HG03095 (cell line): Measurements from ENCODE around the gene MBTD1.
"Not testable (repeated sequence)": the region's sequence is repeated elsewhere in the genome, so short reads cannot be mapped to it uniquely, and the experiment has no call there.

Experiments
- ATAC-seq: cut with Tn5 transposase; IDR thresholded peaks from one replicate; pipeline ENCODE4 v1.9.1; 2021; ENCODE audit warnings: moderate library complexity; ENCODE audit not compliant: unreplicated experiment

Gene MBTD1

DNA sequence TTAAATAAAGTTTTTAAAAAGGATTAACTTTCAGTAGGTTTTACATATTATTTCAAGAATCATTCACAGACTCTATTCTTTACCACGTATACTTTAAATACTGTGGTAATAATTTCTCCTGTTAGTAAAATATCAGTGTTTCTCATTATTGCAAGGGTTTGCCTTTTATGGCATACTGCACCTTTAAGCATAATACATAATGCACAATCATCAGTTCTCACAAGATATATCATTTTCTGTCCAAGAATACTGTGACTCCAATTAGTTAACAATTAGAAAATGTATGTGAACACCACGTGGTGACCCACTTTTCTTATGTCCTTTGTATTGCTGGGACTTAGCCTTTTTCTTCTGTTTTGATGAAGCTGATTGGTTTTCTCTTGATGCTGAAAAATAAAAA is 68.0 kb downstream of the MBTD1 start:
- no peak for ATAC-seq

DNA sequence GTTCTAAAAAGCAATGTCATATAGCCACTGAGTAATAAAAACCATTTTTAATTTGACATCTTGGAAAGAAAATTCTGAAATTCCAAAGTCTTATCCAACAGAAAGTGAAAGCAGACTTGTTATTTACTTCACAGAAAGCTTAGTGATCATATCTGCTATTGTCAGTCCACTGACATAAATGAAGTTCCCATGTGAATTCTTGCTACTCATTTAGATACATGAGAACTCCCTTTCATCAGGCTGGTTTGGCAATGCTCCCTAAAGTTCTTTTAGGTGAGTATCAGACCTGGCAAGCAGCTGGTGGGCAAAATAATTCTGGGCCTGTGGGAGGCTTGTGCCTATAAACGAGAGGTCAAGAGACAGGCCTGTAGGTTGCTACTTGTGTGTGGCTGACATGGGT is 70.2 kb downstream of the MBTD1 start:
- no peak for ATAC-seq

DNA sequence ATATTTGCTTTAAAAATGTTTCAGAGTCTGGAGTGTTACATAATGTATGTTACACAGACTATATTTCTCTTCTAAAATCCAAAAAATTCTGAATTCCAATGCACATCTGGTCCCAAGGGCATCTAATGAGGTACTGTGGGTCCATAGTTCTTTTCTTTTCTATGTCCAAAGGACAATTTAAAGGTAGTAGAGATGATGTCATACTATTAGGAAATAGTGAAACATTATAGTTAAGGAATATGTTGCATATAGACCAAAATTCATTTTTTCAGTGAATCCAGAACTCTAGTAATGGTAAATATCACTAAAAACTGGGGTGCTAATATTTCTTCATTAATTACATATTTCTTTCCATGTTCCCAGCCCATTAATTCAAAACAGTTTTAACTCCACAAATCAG is 70.7 kb downstream of the MBTD1 start:
- ATAC-seq, result no peak

DNA sequence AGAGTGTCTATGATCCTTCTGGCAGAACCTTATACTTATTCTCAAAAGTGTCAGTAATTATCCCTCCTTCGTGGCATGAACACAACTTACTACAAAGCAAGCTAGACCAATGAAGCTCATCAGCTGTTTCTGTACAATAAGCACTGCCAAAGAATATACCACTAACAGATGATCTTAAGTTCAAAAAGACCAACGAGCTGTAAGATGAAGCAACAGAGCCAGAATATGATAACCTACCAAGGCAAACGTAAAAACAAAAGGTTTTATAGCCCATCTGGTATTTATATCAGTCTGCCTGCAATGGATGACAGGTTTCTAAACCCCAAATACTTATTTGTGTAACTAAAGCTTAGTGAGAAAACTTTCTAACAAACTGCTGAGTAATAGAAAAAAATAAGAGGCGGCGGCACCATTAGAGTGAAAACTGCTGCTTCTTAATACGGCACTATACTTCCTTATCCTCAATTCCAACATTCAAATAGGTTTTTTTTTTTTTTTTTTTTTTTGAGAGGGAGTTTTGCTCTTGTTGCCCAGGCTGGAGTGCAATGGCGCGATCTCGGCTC is 71.5 kb downstream of the MBTD1 start:
- ATAC-seq, result no peak

DNA sequence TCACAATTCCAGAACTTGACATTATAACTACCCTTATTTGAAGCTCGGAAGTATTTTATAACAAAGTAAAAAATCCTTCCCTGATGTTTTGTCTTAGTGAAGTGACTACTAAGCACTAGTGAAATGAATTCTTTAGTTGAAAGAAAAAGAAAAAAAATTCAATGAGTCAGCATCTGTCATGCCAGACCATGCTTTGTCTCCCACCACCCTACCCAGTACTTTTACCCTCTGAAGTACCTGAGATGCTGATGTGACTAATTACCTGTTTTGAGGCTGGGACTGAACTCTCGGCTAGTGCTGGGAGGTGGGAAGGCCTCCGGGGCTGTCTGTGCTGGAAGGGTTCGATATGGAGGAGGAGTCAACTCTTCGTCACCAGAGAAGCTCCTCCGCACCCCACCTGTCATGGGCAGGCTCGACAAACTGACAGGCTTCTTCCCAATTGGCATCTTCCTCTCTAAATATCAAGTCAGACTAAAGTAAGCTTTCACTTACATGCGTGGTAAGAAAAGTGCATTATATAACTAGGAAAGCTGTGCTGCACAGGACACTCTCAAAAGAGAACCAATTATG is 74.0 kb downstream of the MBTD1 start:
- ATAC-seq, result no peak

DNA sequence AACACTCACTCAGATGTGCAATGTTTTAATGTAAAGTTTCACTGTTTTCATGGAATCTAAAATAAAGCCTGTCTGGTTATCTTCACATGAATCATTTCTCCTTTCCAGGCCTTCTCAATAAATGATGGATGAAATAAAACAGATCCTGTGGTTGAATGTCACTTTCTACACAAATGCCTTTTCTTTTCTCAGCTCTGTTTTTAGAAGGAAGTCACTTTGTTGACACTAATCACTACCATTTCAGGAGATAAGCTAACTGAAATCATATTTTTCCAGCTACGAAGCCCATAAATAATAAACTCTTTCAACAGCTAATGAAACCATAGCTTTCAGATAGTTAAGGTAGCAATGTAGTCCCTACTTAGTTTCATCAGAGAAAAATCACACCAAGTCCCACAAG is 75.7 kb downstream of the MBTD1 start:
- ATAC-seq, result no peak

- no peak for ATAC-seq
These were observed 79.4 kb downstream of the MBTD1 start for GRCh38 chr17:51180486-51180885.

DNA sequence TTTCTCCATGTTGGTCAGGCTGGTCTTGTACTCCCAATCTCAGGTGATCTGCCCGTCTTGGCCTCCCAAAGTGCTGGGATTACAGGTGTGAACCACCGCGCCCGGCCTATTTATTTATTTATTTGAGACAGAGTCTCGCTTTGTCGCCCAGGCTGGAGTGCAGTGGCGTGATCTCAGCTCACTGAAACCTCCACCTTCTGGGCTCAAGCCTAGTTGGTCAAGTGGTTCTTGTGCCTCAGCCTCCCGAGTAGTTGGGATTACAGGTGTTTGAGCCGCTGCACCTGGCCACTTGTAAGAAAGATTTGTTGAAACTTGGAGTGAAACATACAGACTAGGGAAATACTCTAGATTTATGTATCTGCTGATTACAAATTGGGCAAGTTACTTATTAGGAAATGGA is 87.8 kb downstream of the MBTD1 start:
- not testable (repeated sequence) for ATAC-seq

DNA sequence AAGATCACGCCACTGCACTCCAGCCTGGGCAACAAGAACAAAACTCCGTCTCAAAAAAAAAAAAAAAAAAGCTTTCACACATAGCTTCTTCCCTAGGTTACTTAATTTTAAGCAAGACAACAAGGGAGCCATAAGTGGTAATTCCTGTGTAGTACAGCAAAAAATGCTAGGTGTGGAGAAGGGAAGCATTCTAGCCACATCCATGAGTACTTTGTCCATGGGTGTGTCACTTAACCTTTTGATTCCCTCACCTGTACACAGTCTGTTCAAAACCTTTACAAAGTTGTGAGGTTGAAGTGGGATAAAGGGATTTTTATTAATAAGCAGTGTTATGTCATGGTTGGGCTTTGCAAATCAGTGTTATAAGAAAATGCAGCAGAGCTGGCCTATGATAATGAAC is 89.1 kb downstream of the MBTD1 start:
- no peak for ATAC-seq

DNA sequence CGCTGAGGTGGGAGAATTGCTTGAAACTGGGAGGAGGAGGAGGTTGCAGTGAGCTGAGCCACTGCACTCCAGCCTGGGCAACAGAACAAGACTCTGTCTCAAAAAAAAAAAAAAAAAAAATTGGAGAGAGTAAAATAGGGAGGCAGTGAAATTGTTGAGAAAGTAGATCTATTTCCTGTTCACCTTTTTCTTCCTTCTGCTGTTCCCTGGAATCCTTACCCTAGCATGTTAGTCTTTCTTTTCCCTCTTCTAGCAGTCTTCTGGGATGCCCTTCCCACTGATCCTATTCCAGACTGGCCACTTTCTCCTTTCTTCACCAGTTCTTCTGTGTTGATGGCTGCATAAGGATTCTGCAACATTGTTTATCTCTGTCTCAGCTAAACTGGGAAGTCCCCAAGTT is 90.5 kb downstream of the MBTD1 start:
- no peak for ATAC-seq

DNA sequence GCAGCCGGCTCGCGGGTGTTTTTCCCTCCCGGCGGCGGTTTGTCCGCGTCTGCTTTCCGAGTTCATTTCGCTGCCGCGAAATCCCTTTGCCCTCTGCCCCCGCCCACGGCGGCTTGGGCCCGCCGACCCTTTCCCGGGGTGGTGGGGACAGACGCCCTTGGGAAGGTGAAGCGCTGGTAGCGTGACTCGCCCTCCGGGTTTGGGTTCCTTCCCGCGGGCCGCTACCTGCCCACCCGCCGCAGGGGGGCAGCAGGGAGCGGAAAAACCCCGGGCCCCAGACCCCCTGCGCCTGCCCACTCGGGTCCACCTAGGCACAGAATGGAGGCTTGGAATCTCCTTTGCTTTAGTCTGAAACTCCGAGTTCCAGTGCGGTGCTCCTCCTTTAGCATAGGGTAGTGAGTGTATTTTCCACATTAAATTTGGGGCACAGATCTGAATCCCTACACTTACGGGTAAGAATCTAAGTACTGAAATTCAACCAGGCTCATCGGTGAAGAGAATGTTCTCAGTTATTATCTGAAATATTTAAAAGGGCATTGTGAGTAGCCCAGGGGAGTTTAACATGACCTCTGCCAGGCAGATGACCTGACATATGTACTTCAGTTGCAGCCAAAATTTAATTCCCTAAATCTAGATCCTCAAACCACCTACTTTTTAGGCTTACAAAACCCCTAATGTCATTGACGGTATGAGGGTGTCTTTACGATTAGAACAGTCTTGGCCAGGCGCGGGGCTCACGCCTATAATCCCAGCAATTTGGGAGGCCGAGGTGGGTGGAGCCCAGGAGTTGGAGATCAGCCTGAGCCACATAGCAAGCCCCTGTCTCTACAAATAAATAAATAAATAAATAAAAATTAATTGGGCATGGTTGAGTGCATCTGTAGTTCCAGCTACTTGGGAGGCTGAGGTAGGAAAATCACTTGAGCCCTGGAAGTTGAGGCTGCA is 92.6 kb downstream of the MBTD1 start:
- ATAC-seq, result peak; percentile 48

DNA sequence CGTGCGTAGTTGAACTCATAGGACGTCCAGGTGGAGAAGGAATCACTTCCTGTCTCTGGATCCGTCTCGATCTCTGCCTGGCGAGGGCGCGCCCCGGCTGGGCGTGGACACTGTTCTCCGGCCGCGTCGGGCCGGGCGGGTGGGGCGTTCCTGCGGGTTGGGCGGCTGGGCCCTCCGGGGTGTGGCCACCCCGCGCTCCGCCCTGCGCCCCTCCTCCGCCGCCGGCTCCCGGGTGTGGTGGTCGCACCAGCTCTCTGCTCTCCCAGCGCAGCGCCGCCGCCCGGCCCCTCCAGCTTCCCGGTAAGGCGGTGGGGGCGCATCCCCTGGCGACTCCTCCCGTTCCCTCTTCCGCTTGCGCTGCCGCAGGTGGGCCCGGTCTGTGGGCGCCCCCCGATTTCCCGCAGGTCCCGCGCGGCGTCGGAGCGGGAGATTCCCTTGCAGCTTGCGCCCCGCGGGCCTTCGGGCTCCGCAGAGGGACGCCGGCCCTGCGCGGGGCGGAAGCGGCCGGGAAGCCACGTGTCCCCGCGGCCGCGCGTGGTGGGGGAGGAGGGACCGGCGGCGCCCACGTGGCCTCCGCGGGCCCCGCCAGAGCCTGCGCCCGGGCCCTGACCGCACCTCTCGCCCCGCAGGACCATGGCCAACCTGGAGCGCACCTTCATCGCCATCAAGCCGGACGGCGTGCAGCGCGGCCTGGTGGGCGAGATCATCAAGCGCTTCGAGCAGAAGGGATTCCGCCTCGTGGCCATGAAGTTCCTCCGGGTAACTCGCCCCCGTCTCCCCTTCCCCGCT is 93.5 kb downstream of the MBTD1 start, which contains the start of gene NME2:
TSS of gene NME2 (plus strand) at position 214 of the 789 bp plus-strand sequence. CDS start at position 634, 420 bp downstream.
- ATAC-seq, result peak; percentile 77

- ATAC-seq, result peak; percentile 7
These were observed 94.1 kb downstream of the MBTD1 start for GRCh38 chr17:51165680-51166197.

DNA sequence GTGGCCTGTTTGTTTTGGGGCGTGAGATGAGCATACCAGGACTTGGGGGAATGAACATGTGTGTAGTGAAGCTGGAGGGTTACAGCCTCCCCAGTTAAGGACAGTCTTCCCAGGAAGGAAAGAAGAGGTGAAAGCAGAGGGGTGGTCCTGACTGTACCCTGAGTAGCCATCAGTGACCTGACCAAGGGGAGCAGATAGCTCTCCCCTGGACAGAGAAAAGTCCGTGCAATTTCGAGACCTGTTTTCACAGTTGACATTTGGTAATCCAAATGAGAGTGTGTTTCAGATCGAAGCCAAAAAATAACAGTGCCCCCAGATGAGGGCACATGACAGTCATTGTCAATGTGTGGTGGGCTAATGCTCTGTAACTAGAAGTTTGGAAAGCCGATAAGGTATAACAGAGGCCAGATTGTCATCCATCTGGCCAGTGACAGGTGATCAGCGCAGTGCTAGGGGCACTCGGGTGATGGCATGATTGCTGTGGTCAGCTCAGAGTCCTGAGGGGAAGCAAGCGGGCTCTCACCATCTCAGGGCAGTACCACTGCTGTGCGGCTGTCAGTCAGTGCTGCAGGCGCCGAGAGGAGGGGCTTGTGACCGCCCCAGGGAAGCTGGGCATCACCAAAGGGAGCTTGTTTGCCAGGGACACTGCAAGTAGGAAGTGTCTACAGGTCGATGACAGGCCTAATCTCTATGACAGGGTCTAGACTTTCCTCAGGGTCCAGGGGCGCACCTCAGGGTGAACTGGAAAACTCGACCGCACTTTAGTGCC is 94.8 kb downstream of the MBTD1 start:
- ATAC-seq, result no peak

DNA sequence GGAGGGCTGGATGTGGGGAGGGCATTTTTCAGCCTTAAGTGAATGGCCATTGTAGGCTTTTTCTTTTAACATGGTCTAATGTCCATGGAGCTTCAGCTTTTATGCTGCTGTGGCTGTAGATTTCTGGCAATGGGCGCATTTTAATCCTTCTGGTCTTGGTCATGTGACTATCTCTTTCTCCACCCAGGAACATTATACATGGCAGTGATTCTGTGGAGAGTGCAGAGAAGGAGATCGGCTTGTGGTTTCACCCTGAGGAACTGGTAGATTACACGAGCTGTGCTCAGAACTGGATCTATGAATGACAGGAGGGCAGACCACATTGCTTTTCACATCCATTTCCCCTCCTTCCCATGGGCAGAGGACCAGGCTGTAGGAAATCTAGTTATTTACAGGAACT is 98.3 kb downstream of the MBTD1 start:
- ATAC-seq, result no peak

DNA sequence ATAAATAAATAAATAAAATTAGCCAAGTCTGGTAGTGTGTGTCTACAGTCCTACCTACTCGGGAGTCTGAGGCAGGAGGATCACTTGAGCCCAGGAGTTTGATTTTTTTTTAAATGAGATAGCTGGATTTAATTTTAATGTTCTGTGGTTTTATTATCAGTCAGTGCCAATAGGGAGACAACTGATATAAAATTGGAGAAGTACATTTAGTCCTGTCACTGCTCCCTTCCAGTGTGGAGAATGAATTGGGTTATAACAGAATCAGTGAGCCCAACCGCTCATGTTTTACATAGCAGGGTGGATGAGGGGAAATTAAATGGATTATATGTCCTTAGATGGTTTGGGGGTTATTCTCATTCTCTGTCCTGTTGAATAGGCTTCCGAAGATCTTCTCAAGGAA is 100.2 kb downstream of the MBTD1 start:
- no peak for ATAC-seq

- ATAC-seq, result no peak
These were observed 104.4 kb downstream of the MBTD1 start for GRCh38 chr17:51155416-51155815.

DNA sequence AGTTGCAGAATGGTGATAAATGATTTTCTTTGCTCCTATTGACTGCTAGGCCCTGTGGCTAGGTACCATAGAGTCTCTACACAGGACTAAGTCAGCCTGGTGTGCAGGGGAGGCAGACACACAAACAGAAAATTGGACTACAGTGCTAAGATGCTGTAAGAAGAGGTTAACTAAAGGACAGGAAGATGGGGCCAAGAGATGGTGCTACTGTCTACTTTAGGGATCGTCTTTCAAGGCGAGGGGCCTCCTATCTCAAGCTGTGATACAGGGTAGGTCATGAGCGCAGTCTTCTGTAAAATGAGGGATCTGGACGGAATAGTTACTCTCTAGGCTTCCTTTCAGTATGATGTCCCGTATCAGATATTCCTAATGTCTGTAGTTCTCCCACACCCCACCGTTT is 105.7 kb downstream of the MBTD1 start:
- no peak for ATAC-seq

GRCh38 chr17:51153210-51154072 is 106.4 kb downstream of the MBTD1 start, which contains the start of gene NME1:
TSS of gene NME1 (plus strand) at chr17:51153559. CDS start at chr17:51155655, 2,096 bp downstream.
- ATAC-seq, result peak; percentile 72
